ENCODE data around the gene ARHGEF12. TPM values are rescaled to one million over a fixed set of nuclear protein-coding genes. Genes with fewer than 3 reads are reported as not detected.

ARHGEF12 gene
- total and polyA plus RNA-seq, 10 of the 15 experiments (the other 5 are each of a cell fraction or from before 2014, with no cell fraction given): 2.7 to 40.8 (median 20.9) TPM

GRCh38 chr11:120518356-120518755 lies 182.1 kb downstream of the ARHGEF12 start:
- Histone ChIP-seq H3K9ac (ENCODE audit: control insufficient read depth, insufficient read depth, low read length) (no peak overlapping the region), H3K36me3 (ENCODE audit: control insufficient read depth in 2 of 2, insufficient read depth in 2 of 2, low read length in 1 of 2) (no peaks in the 10 kb centered on the region; a peak in 1 of 4 replicates), H3K27me3 (replicated peaks in 1 of 2; ENCODE audit: control insufficient read depth in 2 of 2, insufficient read depth in 2 of 2, low read length in 1 of 2) (peaks cover 0 to 1% of the 10 kb centered on the region in 2 experiments; a peak in 1 of 4 replicates), H3K4me2 (ENCODE audit: control insufficient read depth, insufficient read depth) (no peak overlapping the region), H3K79me2 (ENCODE audit: control insufficient read depth, insufficient read depth, low read length) (no peaks in the 10 kb centered on the region), H3K27ac (ENCODE audit: control insufficient read depth, insufficient read depth) (no peak overlapping the region), H3K4me1 (ENCODE audit: control insufficient read depth, insufficient read depth, low read length) (no peaks in the 10 kb centered on the region), H3K4me3 (no peak overlapping the region), H2AFZ (ENCODE audit: control insufficient read depth, low read depth, low read length) (no peak overlapping the region), H3K9me3 (replicated peaks; ENCODE audit: control insufficient read depth, insufficient read depth, low read length) (no peaks in the 10 kb centered on the region), H4K20me1 (ENCODE audit: control insufficient read depth, insufficient read depth) (no peaks in the 10 kb centered on the region; the same call in 1 of the 2 replicates)
- ATAC-seq (no peak), DNase-seq (ENCODE audit: low read depth, low spot score) (no peak), FAIRE-seq (no peak)
- intact Hi-C loops (cut with micrococcal nuclease; ENCODE audit: unreplicated experiment): no loop called here
- no TSS peak for BruUV-seq (replicated peaks)
- CTCF ChIA-PET: interaction anchor here (0.9 to 2.3 kb wide), 3 partner anchors 9 to 433 kb away, joined by 3 to 11 read pairs (median 8); no protein-coding TSS in a partner anchor
- POLR2A ChIA-PET: no interaction called here
- WGBS (ENCODE audit: insufficient coverage, insufficient replicate concordance, low lambda C conversion rate, missing lambda C conversion rate): 70% methylated on average over 7 of the region's 7 CpGs
- TF ChIP-seq CBX3 (IDR thresholded peaks at IDR 0.05; ENCODE audit: borderline replicate concordance, low read depth): no peak
- TF ChIP-seq PBX3 (IDR thresholded peaks at IDR 0.05; ENCODE audit: insufficient replicate concordance, low read depth, low read length): no peak
- no peak for TF ChIP-seq CEBPB (IDR thresholded peaks at IDR 0.05; ENCODE audit: borderline replicate concordance in 1 of 2, low read depth in 2 of 2, low read length in 2 of 2)
- TF ChIP-seq, protein P1, sequence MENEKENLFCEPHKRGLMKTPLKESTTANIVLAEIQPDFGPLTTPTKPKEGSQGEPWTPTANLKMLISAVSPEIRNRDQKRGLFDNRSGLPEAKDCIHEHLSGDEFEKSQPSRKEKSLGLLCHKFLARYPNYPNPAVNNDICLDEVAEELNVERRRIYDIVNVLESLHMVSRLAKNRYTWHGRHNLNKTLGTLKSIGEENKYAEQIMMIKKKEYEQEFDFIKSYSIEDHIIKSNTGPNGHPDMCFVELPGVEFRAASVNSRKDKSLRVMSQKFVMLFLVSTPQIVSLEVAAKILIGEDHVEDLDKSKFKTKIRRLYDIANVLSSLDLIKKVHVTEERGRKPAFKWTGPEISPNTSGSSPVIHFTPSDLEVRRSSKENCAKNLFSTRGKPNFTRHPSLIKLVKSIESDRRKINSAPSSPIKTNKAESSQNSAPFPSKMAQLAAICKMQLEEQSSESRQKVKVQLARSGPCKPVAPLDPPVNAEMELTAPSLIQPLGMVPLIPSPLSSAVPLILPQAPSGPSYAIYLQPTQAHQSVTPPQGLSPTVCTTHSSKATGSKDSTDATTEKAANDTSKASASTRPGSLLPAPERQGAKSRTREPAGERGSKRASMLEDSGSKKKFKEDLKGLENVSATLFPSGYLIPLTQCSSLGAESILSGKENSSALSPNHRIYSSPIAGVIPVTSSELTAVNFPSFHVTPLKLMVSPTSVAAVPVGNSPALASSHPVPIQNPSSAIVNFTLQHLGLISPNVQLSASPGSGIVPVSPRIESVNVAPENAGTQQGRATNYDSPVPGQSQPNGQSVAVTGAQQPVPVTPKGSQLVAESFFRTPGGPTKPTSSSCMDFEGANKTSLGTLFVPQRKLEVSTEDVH (IDR thresholded peaks at IDR 0.05; ENCODE audit: low read depth, partially characterized antibody): no peak
- no peak for TF ChIP-seq BCL11A (IDR thresholded peaks at IDR 0.05; ENCODE audit: low read depth, low read length)
- no peak for TF ChIP-seq RBBP5 (conservative IDR thresholded peaks at IDR 0.05)
- TF ChIP-seq PAX8 (IDR thresholded peaks at IDR 0.05): no peak
- no peak for TF ChIP-seq MEF2B (IDR thresholded peaks at IDR 0.05; ENCODE audit: partially characterized antibody, poor library complexity, severe bottlenecking)
- no peak for TF ChIP-seq NBN (IDR thresholded peaks at IDR 0.05)
- TF ChIP-seq KLF5 (IDR thresholded peaks at IDR 0.05; ENCODE audit: partially characterized antibody): no peak
- TF ChIP-seq CHD2 (IDR thresholded peaks at IDR 0.05; ENCODE audit: borderline replicate concordance, low read depth, low read length): no peak
- TF ChIP-seq IRF4 (IDR thresholded peaks at IDR 0.05; ENCODE audit: low read depth, low read length): no peak
- no peak for TF ChIP-seq SMC3 (IDR thresholded peaks at IDR 0.05; ENCODE audit: borderline replicate concordance, low read length)
- TF ChIP-seq TCF3 (IDR thresholded peaks at IDR 0.05; ENCODE audit: borderline replicate concordance, insufficient read depth, low read depth, low read length): no peak
- no peak for TF ChIP-seq BHLHE40 (IDR thresholded peaks at IDR 0.05; ENCODE audit: borderline replicate concordance in 1 of 2, low read depth in 2 of 2, low read length in 1 of 2)
- no peak for TF ChIP-seq SIN3A (IDR thresholded peaks at IDR 0.05; ENCODE audit: low read depth, low read length)
- TF ChIP-seq ZNF274 (IDR thresholded peaks at IDR 0.05; ENCODE audit: insufficient read depth, insufficient read length): no peak
- no peak for TF ChIP-seq SUPT20H (IDR thresholded peaks at IDR 0.05; ENCODE audit: borderline replicate concordance, control insufficient read depth, low read depth, low read length)
- TF ChIP-seq TAF1 (IDR thresholded peaks at IDR 0.05; ENCODE audit: borderline replicate concordance, low read depth, low read length): no peak
- SMC1A ChIA-PET (ENCODE audit: uncharacterized antibody, unreplicated experiment): interaction anchor here (0.9 kb wide), 1 partner anchor 202 kb away, joined by 3 read pairs; no protein-coding TSS in a partner anchor
- in situ Hi-C loops (cut with MboI): loop anchor here (10.0 kb wide), 1 partner anchor 166 kb away; no protein-coding TSS in a partner anchor
- RAD21 ChIA-PET (ENCODE audit: unreplicated experiment): interaction anchor here (1.0 kb wide), 1 partner anchor 167 kb away, joined by 3 read pairs; no protein-coding TSS in a partner anchor
